GM13976 (cell line): ENCODE data around the gene SNX3.
"Not testable (repeated sequence)": the region's sequence is repeated elsewhere in the genome, so short reads cannot be mapped to it uniquely, and the experiment has no call there.

Experiments used
- DNase-seq: peaks from one replicate; pipeline ENCODE4 v3.0.0; 2012; ENCODE audit warnings: low spot score
- in situ Hi-C: fragments of 300-500 bp; cut with MboI; formaldehyde crosslinking; loops from one replicate; pipeline ENCODE4 v1.12.0; 2022; ENCODE audit warnings: low sequenced_read_pairs, mixed read lengths, inconsistent platforms; ENCODE audit not compliant: unreplicated experiment
- TF ChIP-seq, protein P1 (sequence below): IDR thresholded peaks from 2 replicates; pipeline ENCODE4 v1.5.1; 2012; ENCODE audit warnings: borderline replicate concordance, mild to moderate bottlenecking; ENCODE audit not compliant: insufficient read depth; ENCODE audit errors: extremely low read depth, missing control alignments, control extremely low read depth

The SNX3 gene

DNA sequence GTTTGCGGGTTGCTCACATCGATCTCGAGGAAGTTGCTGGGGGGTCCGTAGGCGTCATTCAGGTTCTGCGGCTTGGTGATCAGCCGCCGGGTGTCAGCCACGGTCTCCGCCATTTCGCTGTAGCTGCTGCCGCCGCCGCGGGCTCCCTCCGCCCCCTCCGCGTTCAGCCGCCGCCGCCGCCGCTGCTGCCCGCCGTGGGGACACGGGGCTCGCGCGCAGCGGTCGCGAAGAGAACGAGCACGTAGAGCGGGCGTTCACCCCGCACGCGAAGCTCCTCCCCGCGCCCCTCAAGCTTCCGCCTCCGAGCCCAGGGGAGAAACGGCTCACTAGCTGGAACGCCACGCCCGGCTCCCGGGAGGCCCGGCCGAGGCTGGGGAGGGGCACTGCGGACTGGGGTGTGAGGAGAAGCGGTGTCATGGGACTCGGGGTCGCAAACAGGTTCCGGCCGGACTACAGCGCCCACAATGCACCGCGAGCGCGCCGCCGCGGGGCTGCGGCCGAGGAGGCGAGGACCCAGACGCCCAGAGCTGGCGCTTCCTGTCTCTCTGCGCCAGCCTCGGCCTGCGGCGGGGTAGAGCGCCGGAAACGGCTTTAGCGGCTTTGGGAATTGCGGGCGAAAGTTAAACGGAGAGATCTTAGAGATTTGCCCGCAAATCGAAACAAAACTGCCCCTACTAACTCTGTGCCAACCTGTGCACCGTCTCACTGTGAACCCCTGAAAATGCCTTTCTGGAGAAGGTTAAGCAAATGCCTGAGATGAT, at the start of gene SNX3:
Gene SNX3, minus strand, starts transcription at position 232 of the 761 bp plus-strand sequence. Its CDS starts 119 bp downstream, at position 113.
- TF ChIP-seq, protein P1, sequence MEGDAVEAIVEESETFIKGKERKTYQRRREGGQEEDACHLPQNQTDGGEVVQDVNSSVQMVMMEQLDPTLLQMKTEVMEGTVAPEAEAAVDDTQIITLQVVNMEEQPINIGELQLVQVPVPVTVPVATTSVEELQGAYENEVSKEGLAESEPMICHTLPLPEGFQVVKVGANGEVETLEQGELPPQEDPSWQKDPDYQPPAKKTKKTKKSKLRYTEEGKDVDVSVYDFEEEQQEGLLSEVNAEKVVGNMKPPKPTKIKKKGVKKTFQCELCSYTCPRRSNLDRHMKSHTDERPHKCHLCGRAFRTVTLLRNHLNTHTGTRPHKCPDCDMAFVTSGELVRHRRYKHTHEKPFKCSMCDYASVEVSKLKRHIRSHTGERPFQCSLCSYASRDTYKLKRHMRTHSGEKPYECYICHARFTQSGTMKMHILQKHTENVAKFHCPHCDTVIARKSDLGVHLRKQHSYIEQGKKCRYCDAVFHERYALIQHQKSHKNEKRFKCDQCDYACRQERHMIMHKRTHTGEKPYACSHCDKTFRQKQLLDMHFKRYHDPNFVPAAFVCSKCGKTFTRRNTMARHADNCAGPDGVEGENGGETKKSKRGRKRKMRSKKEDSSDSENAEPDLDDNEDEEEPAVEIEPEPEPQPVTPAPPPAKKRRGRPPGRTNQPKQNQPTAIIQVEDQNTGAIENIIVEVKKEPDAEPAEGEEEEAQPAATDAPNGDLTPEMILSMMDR = no peak
- peak; percentile 96 for DNase-seq
- in situ Hi-C loops = no loop called here

DNA sequence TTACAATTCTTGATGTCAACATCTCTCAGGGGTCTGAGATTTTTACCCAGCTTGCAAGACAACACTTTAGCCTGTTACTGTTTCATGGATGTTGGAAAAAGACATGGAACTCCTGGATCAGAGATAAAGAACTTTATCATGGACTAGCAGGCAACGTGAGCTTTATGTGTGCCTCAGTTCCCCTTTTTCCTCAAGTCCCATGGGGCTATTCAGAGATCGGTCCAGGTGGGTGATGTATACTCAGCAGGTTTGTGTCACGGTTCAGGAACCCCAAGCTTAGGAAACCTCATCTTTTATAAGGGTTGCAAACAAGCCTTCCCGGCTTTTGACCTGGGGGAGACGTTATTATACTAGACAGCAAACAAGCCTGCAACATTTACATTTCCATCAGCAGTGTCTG, 49.0 kb upstream of the SNX3 start:
- no peak for DNase-seq
- TF ChIP-seq, protein P1 = no peak
- in situ Hi-C loops = no loop called here

GRCh38 chr6:108308641-108309040, 47.8 kb upstream of the SNX3 start:
- DNase-seq, in situ Hi-C loops: not testable (repeated sequence)

GRCh38 chr6:108304646-108305045, 43.8 kb upstream of the SNX3 start:
- in situ Hi-C loops = no loop called here
- TF ChIP-seq, protein P1 = no peak
- no peak for DNase-seq

DNA sequence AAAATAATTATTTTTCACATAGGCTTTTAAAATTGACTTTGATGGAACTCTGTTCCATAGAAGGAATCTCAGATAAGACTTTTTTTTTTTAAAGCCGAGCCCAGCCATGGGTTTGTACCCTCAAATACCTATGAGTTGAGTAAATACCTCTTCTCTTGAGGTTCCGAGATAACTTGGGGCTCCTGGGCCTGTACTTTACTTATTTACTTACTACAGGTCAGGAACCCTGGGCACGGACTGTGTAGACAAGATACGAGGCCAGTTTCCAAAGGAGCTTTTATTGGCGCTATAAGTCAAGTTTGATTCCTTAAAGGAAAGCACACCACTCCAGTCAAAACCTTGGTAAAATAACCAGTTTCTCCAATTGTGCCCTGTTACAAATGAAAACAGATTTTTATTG, 41.5 kb upstream of the SNX3 start:
- TF ChIP-seq, protein P1 = no peak
- DNase-seq = no peak
- in situ Hi-C loops = no loop called here

DNA sequence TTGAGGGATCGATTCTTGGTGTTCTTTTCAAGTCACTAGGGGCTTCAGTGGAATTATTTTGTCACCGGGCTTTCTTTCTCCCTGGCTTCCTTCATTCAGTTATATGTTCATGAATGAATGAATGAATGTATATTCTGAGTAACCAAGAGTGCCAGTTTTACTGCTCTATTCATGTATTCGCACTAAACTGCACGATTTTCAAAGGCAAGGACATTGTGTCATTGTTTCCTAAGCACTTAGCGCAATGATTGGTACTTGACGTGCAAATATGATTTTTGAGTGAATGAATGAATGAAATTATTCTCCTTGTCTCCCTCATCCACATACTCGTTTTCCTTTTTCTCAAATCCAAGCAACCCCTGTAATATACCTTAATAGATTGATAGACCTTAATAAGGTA, 34.8 kb upstream of the SNX3 start:
- in situ Hi-C loops = no loop called here

More for the DNA sequence above, 34.8 kb upstream of the SNX3 start:
- DNase-seq = no peak
- TF ChIP-seq, protein P1 = no peak
